ENCODE measurements around the gene TRIM47. TPM values are rescaled to one million over a fixed set of nuclear protein-coding genes. Genes with fewer than 3 reads are reported as not detected.
A peak's percentile ranks its signal among the peaks of the same experiment; 100 is the strongest.

Gene TRIM47
- total and polyA plus RNA-seq, 2 of the 13 experiments (the other 11 are each of a cell fraction or from before 2014, with no cell fraction given): 33.5 to 82.0 TPM

DNA sequence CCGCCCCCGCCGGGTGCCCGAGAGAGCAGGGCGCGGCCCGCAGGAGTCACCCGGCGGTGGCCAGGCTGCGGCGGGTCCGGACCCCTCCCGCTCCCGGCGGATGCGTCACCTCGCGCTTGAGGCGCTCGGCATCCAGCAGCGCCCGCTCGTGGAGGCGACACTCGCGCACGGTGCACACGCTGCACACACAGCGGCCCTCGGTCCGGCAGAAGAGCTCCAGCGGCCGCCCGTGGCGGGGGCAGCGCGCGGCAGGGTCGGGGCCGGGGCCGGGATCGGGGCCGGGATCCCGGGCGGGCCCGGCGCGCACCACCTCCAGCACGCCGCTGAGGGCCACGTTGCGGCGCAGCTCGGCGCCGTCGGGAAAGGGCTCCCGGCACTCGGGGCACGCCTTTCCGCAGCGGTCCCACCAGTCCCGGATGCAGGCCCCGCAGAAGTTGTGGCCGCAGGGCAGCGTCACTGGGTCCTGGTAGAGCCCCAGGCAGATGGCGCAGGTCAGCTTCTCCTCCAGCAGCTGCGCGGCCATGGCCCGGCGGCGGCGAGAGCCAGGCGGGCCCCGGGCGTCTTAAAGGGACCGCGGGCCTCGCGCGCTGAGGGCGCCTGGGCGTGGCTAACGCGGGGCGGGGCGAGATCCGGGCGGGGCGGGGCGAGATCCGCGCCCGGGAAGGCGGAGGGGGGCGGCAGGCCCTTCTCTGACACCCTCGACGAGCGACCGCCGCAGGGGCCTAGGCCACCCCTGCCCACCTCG is 18.2 kb upstream of the TRIM47 start, which contains the start of gene TRIM65 (continued):
- TF ChIP-seq, protein P1, sequence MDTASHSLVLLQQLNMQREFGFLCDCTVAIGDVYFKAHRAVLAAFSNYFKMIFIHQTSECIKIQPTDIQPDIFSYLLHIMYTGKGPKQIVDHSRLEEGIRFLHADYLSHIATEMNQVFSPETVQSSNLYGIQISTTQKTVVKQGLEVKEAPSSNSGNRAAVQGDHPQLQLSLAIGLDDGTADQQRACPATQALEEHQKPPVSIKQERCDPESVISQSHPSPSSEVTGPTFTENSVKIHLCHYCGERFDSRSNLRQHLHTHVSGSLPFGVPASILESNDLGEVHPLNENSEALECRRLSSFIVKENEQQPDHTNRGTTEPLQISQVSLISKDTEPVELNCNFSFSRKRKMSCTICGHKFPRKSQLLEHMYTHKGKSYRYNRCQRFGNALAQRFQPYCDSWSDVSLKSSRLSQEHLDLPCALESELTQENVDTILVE (CRISPR knock-in tag; IDR thresholded peaks at IDR 0.05): peak; percentile 54; the same call in 1 of the 2 replicates
- 0 out of 2 replicates have a peak, but pooled peaks have one; percentile 57 for TF ChIP-seq NRL (CRISPR knock-in tag; IDR thresholded peaks at IDR 0.05; ENCODE audit: borderline replicate concordance)
- peak; percentile 59; the same call in 1 of the 2 replicates for TF ChIP-seq ZSCAN21 (CRISPR knock-in tag; IDR thresholded peaks at IDR 0.05; ENCODE audit: borderline replicate concordance)
- no peak for TF ChIP-seq TBP (CRISPR knock-in tag; IDR thresholded peaks at IDR 0.05)
- no peak for TF ChIP-seq ZMYM3 (CRISPR knock-in tag; IDR thresholded peaks at IDR 0.05)
- peak; percentile 84 for TF ChIP-seq POLR2AphosphoS5 (IDR thresholded peaks at IDR 0.05; ENCODE audit: low read depth, low read length)
- peak; percentile 92 for TF ChIP-seq CCDC6 (CRISPR knock-in tag; IDR thresholded peaks at IDR 0.05)
- peak; percentile 47; the same call in 1 of the 2 replicates for TF ChIP-seq NCOA2 (CRISPR knock-in tag; IDR thresholded peaks at IDR 0.05)
- TF ChIP-seq, protein P2, sequence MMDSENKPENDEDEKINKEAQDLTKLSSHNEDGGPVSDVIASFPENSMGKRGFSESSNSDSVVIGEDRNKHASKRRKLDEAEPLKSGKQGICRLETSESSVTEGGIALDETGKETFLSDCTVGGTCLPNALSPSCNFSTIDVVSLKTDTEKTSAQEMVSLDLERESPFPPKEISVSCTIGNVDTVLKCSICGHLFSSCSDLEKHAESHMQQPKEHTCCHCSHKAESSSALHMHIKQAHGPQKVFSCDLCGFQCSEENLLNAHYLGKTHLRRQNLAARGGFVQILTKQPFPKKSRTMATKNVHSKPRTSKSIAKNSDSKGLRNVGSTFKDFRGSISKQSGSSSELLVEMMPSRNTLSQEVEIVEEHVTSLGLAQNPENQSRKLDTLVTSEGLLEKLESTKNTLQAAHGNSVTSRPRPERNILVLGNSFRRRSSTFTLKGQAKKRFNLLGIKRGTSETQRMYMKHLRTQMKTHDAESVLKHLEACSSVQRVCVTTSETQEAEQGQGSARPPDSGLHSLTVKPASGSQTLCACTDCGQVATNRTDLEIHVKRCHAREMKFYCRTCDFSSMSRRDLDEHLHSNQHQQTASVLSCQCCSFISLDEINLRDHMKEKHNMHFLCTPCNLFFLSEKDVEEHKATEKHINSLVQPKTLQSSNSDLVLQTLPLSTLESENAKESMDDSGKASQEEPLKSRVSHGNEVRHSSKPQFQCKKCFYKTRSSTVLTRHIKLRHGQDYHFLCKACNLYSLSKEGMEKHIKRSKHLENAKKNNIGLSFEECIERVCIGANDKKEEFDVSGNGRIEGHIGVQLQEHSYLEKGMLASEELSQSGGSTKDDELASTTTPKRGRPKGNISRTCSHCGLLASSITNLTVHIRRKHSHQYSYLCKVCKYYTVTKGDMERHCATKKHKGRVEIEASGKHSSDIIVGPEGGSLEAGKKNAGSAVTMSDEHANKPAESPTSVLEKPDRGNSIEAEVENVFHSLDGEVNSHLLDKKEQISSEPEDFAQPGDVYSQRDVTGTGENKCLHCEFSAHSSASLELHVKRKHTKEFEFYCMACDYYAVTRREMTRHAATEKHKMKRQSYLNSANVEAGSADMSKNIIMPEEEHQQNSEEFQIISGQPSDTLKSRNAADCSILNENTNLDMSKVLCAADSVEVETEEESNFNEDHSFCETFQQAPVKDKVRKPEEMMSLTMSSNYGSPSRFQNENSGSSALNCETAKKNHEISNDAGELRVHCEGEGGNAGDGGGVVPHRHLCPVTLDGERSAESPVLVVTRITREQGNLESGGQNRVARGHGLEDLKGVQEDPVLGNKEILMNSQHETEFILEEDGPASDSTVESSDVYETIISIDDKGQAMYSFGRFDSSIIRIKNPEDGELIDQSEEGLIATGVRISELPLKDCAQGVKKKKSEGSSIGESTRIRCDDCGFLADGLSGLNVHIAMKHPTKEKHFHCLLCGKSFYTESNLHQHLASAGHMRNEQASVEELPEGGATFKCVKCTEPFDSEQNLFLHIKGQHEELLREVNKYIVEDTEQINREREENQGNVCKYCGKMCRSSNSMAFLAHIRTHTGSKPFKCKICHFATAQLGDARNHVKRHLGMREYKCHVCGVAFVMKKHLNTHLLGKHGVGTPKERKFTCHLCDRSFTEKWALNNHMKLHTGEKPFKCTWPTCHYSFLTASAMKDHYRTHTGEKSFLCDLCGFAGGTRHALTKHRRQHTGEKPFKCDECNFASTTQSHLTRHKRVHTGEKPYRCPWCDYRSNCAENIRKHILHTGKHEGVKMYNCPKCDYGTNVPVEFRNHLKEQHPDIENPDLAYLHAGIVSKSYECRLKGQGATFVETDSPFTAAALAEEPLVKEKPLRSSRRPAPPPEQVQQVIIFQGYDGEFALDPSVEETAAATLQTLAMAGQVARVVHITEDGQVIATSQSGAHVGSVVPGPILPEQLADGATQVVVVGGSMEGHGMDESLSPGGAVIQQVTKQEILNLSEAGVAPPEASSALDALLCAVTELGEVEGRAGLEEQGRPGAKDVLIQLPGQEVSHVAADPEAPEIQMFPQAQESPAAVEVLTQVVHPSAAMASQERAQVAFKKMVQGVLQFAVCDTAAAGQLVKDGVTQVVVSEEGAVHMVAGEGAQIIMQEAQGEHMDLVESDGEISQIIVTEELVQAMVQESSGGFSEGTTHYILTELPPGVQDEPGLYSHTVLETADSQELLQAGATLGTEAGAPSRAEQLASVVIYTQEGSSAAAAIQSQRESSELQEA (CRISPR knock-in tag; IDR thresholded peaks at IDR 0.05; ENCODE audit: not compliant biosample characterization): no peak
- TF ChIP-seq ZSCAN25 (CRISPR knock-in tag; IDR thresholded peaks at IDR 0.05): no peak; the same call in none of the 2 replicates
- peak; percentile 45; the same call in 1 of the 2 replicates for TF ChIP-seq NFAT5 (CRISPR knock-in tag; IDR thresholded peaks at IDR 0.05)
- no peak for TF ChIP-seq ZNF530 (CRISPR knock-in tag; IDR thresholded peaks at IDR 0.05; ENCODE audit: low read depth)
- peak; percentile 64; the same call in 1 of the 2 replicates for TF ChIP-seq KDM5B (CRISPR knock-in tag; IDR thresholded peaks at IDR 0.05; ENCODE audit: borderline replicate concordance)

Data from HepG2 (cell line).